ENCODE data around the gene ZMYND8. TPM values are rescaled to one million over a fixed set of nuclear protein-coding genes. Genes with fewer than 3 reads are reported as not detected.

ZMYND8 gene
- total RNA-seq, 1 experiment from 2014 or later, result 53.1 TPM

- Mint-ChIP-seq H3K27ac (ENCODE audit: unreplicated experiment) (no peak overlapping the region), H3K27me3 (ENCODE audit: unreplicated experiment) (no peaks in the 10 kb centered on the region), H3K36me3 (ENCODE audit: insufficient read depth, unreplicated experiment) (peaks cover 64% of the 10 kb centered on the region), H3K9me3 (ENCODE audit: low read depth, unreplicated experiment) (no peaks in the 10 kb centered on the region), H3K4me1 (ENCODE audit: low read depth, unreplicated experiment) (no peaks in the 10 kb centered on the region), H3K4me3 (ENCODE audit: low read depth, unreplicated experiment) (no peak overlapping the region)
- BruUV-seq (replicated peaks), result no TSS peak
- no peak for DNase-seq
- TF ChIP-seq, protein P1, sequence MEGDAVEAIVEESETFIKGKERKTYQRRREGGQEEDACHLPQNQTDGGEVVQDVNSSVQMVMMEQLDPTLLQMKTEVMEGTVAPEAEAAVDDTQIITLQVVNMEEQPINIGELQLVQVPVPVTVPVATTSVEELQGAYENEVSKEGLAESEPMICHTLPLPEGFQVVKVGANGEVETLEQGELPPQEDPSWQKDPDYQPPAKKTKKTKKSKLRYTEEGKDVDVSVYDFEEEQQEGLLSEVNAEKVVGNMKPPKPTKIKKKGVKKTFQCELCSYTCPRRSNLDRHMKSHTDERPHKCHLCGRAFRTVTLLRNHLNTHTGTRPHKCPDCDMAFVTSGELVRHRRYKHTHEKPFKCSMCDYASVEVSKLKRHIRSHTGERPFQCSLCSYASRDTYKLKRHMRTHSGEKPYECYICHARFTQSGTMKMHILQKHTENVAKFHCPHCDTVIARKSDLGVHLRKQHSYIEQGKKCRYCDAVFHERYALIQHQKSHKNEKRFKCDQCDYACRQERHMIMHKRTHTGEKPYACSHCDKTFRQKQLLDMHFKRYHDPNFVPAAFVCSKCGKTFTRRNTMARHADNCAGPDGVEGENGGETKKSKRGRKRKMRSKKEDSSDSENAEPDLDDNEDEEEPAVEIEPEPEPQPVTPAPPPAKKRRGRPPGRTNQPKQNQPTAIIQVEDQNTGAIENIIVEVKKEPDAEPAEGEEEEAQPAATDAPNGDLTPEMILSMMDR (IDR thresholded peaks at IDR 0.05; ENCODE audit: unreplicated experiment), result no peak
- intact Hi-C loops (cut with micrococcal nuclease; ENCODE audit: unreplicated experiment), result no loop called here
- CTCF ChIA-PET, result interaction anchor here (1.3 kb wide), 1 partner anchor 96 kb away, joined by 5 read pairs; no protein-coding TSS in a partner anchor
Observed at GRCh38 chr20:47287609-47288144, 68.8 kb downstream of the ZMYND8 start.

- no peaks in the 10 kb centered on the region for H3K9me3 Mint-ChIP-seq (ENCODE audit: low read depth, unreplicated experiment)
- no TSS peak for BruUV-seq (replicated peaks)
- H3K27ac Mint-ChIP-seq (ENCODE audit: unreplicated experiment), result no peak overlapping the region
- CTCF ChIA-PET, result interaction anchor here (0.7 to 1.3 kb wide), 2 partner anchors 67 to 97 kb away, joined by 4 to 5 read pairs; no protein-coding TSS in a partner anchor
- intact Hi-C loops (cut with micrococcal nuclease; ENCODE audit: unreplicated experiment), result no loop called here
- H3K36me3 Mint-ChIP-seq (ENCODE audit: insufficient read depth, unreplicated experiment), result peaks cover 64% of the 10 kb centered on the region
- H3K4me3 Mint-ChIP-seq (ENCODE audit: low read depth, unreplicated experiment), result no peak overlapping the region
- no peaks in the 10 kb centered on the region for H3K27me3 Mint-ChIP-seq (ENCODE audit: unreplicated experiment)
- TF ChIP-seq, protein P1 (IDR thresholded peaks at IDR 0.05; ENCODE audit: unreplicated experiment), result no peak
- DNase-seq, result no peak
- H3K4me1 Mint-ChIP-seq (ENCODE audit: low read depth, unreplicated experiment), result no peaks in the 10 kb centered on the region
Observed at GRCh38 chr20:47286681-47287080, 69.8 kb downstream of the ZMYND8 start.

- BruUV-seq (replicated peaks), result no TSS peak
- no peak for DNase-seq
- Mint-ChIP-seq H3K4me3 (ENCODE audit: low read depth, unreplicated experiment) (no peak overlapping the region), H3K36me3 (ENCODE audit: insufficient read depth, unreplicated experiment) (peaks cover 73% of the 10 kb centered on the region), H3K9me3 (ENCODE audit: low read depth, unreplicated experiment) (no peaks in the 10 kb centered on the region), H3K27ac (ENCODE audit: unreplicated experiment) (no peak overlapping the region), H3K4me1 (ENCODE audit: low read depth, unreplicated experiment) (no peaks in the 10 kb centered on the region), H3K27me3 (ENCODE audit: unreplicated experiment) (no peaks in the 10 kb centered on the region)
- TF ChIP-seq, protein P1 (IDR thresholded peaks at IDR 0.05; ENCODE audit: unreplicated experiment), result no peak
- CTCF ChIA-PET, result interaction anchor here (0.6 kb wide), 1 partner anchor 231 kb away, joined by 3 read pairs; no protein-coding TSS in a partner anchor
- intact Hi-C loops (cut with micrococcal nuclease; ENCODE audit: unreplicated experiment), result no loop called here
Observed at GRCh38 chr20:47285189-47285588, 71.3 kb downstream of the ZMYND8 start.

GRCh38 chr20:47284373-47284772 lies 72.1 kb downstream of the ZMYND8 start:
- BruUV-seq (replicated peaks), result no TSS peak
- CTCF ChIA-PET, result no interaction called here
- Mint-ChIP-seq H3K27me3 (ENCODE audit: unreplicated experiment) (no peaks in the 10 kb centered on the region), H3K27ac (ENCODE audit: unreplicated experiment) (peak overlapping the region; percentile 9), H3K9me3 (ENCODE audit: low read depth, unreplicated experiment) (no peaks in the 10 kb centered on the region), H3K4me1 (ENCODE audit: low read depth, unreplicated experiment) (peaks cover 2% of the 10 kb centered on the region), H3K4me3 (ENCODE audit: low read depth, unreplicated experiment) (no peak overlapping the region), H3K36me3 (ENCODE audit: insufficient read depth, unreplicated experiment) (peaks cover 73% of the 10 kb centered on the region)
- DNase-seq, result no peak
- intact Hi-C loops (cut with micrococcal nuclease; ENCODE audit: unreplicated experiment), result no loop called here
- TF ChIP-seq, protein P1 (IDR thresholded peaks at IDR 0.05; ENCODE audit: unreplicated experiment), result no peak
